Omental fat pad (tissue), 4 donors: ENCODE results near the gene TNIK. TPM values are rescaled to one million over a fixed set of nuclear protein-coding genes. Genes with fewer than 3 reads are reported as not detected.

ENCODE experiments used
- ATAC-seq: fragments of 150-250 bp; one replicate; pipeline ENCODE4 v1.9.1; 2016; ENCODE audit warnings: mild to moderate bottlenecking, moderate library complexity; ENCODE audit not compliant: low FRiP score
- DNase-seq: peaks from one replicate; pipeline ENCODE4 v3.0.0-alpha.2; 2019; ENCODE audit warnings: low spot score
- total RNA-seq, 4 donors: library from RNA; depleted of rRNA; stranded (reverse); fragments of >200 nt; gene quantifications; one replicate each; pipeline ENCODE4 v1.1.0, GENCODE V29; 2016
- TF ChIP-seq, protein P1 (sequence below), 3 donors: fragments of 450-650 bp; IDR thresholded peaks; one replicate each; pipeline ENCODE4 v1.5.1; 2016 to 2017; ENCODE audit warnings: antibody characterized with exemption in 3 of 3, mild to moderate bottlenecking in 3 of 3, moderate library complexity in 2 of 3

The TNIK gene
- total RNA-seq, 4 donors from 2014 or later, result 3.9 to 12.8 (median 6.5) TPM

DNA sequence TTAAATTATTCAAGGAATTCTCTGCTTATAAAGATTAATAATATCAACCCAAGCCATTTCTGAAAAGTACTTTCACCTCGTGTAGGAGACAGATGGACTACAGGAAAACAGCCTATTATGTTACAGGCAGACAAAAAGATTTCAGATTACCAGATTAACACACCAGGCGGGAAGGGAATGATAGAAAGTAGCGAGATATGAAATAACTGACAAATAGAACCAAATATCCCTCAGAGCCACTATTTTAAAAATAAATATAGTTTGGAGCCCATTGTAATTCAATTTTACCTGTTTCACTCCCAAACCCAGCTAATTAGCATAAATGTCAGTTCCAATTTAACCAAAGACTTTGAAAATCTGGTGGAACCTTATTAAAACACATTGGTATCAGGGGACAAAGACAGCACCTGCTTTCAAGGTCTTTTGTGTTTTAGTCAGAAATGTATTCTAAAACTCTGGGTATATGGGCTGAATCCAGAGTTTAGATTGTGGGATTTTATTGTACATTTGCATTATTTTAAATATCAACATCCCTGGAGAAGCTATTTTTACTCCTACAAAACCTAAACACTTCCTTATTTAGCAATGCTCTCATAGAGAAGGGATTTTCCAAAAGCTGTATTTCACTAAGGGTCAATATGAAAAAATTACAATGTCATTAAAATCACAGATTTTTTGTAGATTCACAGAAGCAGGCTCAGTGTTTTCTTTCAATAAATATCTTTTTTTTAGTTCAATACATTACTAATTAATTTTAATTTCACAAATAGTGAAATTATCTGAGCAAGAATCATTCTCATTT, 138.4 kb downstream of the TNIK start:
- DNase-seq (no peak), ATAC-seq (no peak)
- TF ChIP-seq, protein P1, sequence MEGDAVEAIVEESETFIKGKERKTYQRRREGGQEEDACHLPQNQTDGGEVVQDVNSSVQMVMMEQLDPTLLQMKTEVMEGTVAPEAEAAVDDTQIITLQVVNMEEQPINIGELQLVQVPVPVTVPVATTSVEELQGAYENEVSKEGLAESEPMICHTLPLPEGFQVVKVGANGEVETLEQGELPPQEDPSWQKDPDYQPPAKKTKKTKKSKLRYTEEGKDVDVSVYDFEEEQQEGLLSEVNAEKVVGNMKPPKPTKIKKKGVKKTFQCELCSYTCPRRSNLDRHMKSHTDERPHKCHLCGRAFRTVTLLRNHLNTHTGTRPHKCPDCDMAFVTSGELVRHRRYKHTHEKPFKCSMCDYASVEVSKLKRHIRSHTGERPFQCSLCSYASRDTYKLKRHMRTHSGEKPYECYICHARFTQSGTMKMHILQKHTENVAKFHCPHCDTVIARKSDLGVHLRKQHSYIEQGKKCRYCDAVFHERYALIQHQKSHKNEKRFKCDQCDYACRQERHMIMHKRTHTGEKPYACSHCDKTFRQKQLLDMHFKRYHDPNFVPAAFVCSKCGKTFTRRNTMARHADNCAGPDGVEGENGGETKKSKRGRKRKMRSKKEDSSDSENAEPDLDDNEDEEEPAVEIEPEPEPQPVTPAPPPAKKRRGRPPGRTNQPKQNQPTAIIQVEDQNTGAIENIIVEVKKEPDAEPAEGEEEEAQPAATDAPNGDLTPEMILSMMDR (IDR thresholded peaks at IDR 0.05), result no peak

DNA sequence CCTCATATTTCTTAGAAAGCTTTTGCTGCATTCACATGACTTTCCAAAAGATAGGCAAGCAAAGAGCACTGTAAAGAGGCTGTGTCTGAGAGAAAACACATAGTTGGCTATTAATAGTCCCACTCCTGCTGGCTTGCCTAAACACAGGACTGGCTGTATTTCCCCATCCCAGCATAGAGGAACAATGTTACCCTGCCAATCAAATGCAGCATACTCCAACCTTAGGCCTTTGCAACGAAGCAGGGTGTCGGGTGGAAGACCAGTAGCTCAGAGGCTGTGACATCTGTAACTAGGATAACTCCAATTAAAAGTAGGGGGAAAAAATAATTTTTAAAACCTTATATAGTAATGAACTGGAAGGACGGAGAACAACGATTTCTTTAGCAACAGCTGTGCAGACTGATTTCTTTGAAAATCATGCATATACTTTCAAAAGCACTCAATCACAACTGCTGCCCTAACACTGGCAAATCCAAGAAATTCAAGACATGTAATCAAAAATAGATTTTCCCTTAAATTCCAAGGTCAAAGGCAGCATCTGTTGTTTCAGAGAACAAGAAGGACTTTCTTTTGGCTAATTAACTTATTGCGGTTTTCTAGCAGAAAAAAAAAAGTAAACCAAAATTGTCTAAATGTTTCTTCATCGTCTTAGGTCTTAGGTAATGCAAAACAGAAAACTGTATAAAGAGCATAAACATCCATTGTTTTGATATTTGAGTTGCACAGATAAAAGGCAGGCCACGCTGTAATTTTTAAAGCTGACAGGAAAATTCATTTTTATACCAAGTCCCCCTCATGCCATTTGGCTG, 139.3 kb downstream of the TNIK start:
- TF ChIP-seq, protein P1 (IDR thresholded peaks at IDR 0.05), result no peak
- ATAC-seq, result no peak
- DNase-seq, result no peak

DNA sequence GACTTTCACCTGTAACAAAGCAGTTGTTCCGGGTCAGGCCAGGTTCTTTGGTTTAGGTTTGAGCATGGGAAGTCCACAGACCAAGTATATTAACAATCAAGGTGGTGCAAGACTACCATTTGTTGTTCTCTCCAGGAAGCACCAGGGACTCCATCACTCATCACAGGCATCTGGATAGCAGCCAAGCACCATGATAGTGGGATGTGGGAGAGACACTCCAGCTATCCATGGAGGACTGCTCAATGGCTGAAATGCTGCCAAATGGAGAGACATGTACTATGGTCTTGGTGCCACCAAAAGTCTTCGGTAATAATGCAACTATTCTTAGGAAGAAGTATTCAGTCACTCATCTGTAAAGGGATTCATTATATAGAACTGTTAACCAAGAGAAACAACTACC, 143.0 kb downstream of the TNIK start:
- DNase-seq, result no peak
- TF ChIP-seq, protein P1 (IDR thresholded peaks at IDR 0.05), result no peak
- ATAC-seq, result no peak

DNA sequence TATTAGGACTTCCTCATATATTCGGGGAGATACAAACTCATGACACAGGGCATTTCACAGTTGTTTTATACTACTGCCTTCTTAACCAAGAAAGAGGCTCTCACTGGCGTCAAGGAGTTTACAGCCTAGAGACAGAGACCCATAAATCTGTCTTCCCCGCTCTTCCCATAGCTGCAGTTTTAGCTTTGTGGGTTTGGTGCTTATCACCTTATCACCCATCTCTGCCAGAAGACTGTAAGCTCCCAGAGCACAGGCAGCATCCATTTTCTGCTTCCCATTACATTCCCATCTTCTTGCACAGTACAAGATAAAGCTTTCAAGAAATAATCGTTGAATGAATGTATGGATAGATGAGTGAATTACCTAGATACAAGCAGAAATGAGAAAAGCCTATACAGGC, 144.3 kb downstream of the TNIK start:
- TF ChIP-seq, protein P1 (IDR thresholded peaks at IDR 0.05), result no peak
- DNase-seq (no peak), ATAC-seq (no peak)

DNA sequence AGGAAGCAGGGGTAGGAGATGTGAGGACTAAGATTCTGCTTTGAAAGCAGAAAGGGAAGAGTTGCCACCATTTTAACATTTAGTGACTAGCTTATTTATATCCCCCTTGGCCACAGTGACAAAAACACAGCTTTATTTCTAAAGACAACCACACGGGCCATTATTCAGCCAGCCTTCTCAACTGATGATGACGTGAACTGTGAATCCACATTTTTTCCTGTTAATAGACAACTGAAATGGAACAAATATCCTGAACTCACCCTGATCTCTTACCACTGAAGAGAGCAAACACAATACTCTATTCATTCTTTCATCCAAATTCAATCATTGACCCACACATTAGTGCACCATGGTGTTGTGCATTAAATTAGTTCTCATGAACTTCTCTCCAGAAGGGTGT, 145.1 kb downstream of the TNIK start:
- TF ChIP-seq, protein P1 (IDR thresholded peaks at IDR 0.05), result no peak
- DNase-seq, result no peak
- no peak for ATAC-seq

DNA sequence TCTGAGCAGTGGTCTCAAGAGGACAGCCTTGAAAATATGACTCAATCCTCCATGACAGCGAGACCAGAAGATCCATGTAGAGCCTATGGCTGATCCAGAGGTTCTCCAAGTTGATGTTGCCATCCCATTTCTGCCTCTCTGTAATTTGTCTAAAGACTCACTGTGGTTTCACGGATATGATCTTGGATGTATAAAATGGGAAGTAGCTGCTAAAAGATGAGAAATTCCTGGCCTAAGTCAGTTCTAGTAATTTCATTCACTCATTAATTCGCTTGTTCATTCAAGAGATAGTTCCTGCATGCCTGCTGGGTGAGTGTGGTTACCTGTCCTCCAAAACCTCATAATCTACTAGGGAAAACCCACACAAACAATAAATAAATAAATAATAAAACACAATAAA, 145.9 kb downstream of the TNIK start:
- TF ChIP-seq, protein P1 (IDR thresholded peaks at IDR 0.05), result no peak
- ATAC-seq, result no peak
- DNase-seq, result no peak
